HK-2 (cell line): ENCODE results near the gene BCAT1.
"Not testable (repeated sequence)": the region's sequence is repeated elsewhere in the genome, so short reads cannot be mapped to it uniquely, and the experiment has no call there.

ENCODE experiments used
- DNase-seq: peaks from one replicate; pipeline ENCODE4 v3.0.0-alpha.2; 2018; ENCODE audit not compliant: unreplicated experiment

BCAT1 gene

GRCh38 chr12:24860546-24860945, 88.4 kb downstream of the BCAT1 start:
- DNase-seq: no peak

DNA sequence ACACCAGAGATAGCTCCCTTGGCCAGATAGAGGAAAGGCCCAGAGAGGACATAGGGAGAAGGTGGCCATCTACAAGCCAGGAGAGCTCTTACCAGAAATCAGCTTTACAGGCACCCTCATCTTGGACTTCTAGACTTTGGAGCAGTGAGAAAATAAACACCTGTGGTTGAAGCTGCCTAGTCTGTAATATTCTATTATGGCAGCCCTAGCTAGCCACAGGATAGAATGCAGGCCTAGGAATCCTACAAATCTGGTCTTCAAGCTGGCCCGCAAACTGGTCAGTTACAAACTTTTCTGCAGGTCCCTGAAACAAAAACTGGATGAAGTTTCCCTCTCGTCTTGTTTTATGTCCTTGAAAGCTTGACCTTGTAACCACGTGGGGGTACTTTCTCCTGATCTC, 92.4 kb downstream of the BCAT1 start:
- DNase-seq: no peak

DNA sequence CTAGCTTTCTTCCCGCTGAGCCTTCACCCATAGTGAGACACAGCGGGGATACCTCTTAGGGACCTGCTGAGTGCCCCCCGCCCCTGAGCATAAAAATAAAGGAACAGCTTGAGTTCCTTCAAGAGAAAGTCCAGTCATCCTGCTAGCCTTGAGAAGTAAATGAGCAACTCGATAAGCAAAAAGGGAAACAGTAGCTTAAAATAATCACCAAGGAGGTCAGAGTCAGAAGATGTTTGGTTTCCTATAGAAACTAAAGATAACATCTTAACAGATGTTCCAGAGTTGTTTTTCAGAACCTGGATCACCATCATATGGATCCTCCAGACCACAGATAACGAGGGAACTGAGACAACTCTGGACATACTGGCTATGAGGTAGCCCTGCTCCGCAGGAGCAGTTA, 94.0 kb downstream of the BCAT1 start:
- no peak for DNase-seq

DNA sequence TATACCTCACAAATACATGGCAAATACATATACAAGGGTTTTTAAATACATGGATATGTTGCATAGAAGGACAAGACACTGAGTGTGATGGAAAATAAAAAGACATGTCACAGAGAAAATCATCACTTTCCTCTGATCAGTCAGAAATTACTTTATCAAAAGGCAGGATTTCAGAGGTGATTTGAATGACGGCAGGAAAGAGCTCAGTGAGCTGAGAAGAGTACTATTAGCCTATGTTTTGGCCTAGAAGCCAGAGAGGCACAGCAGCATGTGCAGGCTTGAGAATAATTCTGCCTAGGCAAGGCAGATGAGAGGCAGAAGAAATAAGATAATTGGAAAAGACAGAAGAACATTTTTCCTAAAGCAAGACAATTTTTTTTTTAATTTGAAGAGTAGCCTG, 94.9 kb downstream of the BCAT1 start:
- DNase-seq: no peak

GRCh38 chr12:24853588-24853987, 95.3 kb downstream of the BCAT1 start:
- DNase-seq: no peak

DNA sequence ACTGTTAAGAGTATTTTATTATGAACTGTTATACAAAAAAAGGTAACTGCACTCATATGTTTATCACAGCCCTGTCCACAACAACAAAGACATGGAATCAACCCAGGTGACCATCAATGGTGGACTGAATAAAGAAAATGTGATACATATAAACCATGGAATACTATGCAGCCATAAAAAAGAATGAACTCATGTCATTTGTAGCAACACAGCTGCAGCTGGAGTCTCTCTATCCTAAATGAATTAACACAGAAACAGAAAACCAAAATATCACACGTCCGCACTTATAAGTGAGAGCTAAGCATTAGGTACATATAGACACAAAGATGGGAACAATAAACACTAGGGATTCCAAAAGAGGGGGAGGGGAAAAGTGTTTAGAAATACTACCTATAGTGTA, 95.8 kb downstream of the BCAT1 start:
- no peak for DNase-seq

GRCh38 chr12:24852420-24852819, 96.5 kb downstream of the BCAT1 start:
- no peak for DNase-seq

DNA sequence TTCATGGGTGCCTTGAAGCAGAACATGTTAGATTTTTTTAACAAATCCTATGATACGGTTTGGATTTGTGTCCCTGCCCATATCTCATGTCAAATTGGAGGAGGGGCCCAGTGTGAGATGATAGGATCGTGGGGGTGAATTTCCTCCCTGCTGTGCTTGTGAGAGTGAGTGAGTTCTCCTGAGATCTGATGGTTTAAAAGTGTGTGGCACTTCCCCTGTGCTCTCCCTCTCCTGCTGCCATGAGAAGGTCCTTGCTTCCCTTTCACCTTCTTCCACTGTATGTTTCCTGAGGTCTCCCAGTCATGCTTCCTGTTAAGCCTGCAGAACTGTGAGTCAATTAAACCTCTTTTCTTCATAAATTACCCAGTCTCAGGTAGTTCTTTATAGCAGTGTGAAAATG, 97.0 kb downstream of the BCAT1 start:
- DNase-seq: not testable (repeated sequence)

DNA sequence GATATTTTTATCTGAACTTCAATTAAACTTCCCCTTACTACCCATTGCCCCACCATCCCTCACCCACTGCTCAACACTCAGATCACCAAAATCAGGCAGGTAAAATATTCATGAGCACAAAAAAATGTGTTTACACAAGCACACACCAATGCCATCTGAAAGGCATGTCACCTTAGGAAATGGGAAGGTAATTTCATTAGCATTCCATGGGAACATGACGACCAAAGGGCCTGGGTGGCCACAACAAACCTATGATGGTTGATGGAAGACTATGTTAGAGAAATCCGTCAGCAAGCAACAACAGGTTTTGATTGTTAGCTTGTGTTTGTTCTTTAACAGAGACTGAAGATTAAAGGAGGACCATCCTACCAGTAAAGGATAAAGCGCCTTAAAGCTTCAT, 97.6 kb downstream of the BCAT1 start:
- DNase-seq: no peak

- no peak for DNase-seq
These were observed 98.4 kb downstream of the BCAT1 start for GRCh38 chr12:24850496-24850895.

- DNase-seq: no peak
These were observed 99.9 kb downstream of the BCAT1 start for GRCh38 chr12:24848941-24849477.

DNA sequence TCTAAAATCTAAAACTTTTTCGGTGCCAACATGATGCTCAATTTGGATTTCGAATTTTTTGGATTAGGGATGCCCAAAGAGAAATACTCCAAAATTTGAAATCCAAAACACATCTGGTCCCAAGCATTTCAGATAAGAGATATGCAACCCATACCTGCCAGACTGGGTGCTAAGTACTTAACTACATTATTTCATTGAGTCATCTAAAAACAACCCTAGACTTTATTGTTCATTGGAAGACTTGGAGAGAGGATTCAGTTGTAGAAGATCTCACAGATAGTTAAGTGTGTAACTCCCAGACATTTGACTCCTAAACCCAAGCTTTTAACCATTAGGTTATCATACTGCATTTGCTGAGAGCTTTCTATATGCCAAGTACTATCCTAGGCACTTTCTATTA, 102.2 kb downstream of the BCAT1 start:
- DNase-seq: no peak

- no peak for DNase-seq
These were observed 103.3 kb downstream of the BCAT1 start for GRCh38 chr12:24845615-24846014.

- DNase-seq: no peak
These were observed 108.7 kb downstream of the BCAT1 start for GRCh38 chr12:24840046-24840800.

GRCh38 chr12:24839268-24839791, 109.6 kb downstream of the BCAT1 start:
- DNase-seq: no peak

DNA sequence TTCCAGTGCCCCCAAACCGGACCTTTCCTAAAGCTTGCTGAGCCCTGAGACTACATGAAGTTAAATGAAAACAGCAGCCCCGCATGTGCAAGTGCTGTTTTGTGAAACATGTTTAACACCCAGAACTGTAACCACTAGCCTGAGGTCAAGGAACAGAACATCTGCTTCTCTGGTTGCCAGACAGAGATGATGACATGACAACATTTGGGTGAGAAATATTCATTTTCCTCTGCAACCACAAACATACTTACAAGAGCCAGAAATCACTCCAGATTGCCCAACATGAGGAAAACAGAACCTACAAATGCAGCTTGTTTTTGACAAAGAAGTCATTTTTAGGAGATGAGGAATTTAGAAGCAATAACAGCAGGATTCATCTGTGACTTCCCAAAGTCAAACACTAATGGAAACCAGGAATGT, 110.4 kb downstream of the BCAT1 start:
- no peak for DNase-seq

DNA sequence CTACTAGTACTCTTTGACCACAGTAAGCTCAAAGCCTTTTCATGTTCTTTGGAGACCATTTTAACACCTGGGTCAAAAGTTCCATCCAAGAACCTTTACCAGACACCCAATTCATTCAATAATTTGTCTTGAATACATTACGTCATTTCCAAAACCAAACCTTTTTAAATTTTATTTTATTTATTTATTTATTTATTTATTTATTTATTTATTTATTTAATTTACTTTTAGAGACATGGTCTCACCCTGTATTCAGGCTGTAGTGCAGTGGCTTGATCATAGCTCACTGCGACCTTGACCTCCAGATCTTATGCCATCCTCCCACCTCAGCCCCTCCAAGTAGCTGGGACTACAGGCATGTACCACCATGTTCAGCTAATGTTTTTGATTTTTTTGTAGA, 113.5 kb downstream of the BCAT1 start:
- no peak for DNase-seq

DNA sequence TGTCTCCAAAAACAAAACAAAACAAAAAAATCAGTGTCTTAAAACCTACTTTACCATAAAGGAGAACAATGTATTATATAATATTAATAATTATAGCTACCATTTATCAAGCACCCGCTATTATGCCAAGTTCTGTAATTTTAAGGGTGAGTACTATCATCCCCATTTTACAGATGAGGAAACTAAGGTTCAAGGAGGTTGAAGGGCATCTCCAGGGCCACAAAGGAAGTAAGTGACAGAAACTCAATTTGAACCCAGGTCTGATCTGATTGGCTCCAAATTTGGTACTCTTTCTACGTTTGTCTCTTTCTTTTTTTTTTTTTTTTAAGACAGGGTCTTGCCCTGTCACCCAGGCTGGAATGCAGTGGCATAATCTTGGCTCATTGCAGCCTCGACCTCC, 115.4 kb downstream of the BCAT1 start:
- no peak for DNase-seq

GRCh38 chr12:24823808-24824515, 124.9 kb downstream of the BCAT1 start:
- no peak for DNase-seq

DNA sequence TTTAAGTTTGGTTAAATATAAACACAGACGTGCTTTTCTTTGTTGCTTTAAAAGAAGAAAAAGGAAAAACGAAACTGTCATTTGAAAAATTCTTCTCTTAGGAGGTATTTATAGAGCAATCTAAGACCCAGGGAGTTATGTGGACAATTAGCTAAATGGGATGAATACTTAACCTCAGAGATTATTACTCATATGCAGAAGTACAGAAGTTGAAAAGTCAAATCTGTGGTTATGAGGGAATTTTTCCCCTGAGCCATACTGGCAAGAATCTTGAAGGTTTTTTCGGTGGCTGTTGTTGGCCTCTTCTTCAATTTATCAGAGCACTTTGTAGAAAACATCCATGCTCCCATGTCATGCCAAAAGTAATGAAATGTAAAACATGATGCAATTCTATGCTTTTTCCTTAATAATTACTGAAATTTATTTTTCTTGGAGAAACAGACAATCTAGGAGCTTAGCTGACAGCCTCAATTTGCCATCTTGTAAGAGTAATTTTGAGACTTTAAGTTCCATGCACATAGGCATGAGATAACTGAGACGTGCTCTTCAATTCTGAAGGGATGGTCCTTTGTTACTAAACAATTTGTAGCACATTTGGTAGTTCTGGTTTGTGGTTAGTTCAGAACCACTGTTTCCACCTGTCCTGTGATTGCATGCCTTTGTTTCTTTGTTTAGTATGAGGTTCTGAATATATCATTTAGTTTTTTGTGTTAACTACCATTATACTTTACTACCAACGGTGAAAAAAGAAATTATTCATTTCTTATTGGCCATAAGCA, 126.6 kb downstream of the BCAT1 start:
- no peak for DNase-seq

DNA sequence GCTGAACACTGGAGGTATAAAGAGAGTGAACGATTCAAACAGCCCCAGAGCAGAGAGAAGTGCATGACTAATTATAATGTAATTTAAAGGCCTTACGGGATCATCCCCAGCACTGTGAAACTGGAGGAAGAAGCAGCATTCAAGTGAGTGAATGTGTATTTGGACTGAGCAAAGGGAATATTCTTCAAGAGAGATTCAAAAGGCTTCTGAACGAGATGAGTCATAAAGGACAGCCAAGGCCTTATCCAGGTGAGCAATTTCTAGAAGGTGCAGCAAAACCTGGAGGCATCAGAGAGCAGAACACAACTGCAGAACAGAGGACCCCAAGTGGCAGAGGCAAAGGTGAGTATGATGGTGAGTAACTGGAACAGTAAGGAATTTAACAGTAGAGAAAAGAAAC, 127.2 kb downstream of the BCAT1 start:
- peak; percentile 13 for DNase-seq

GRCh38 chr12:24820872-24821271, 128.0 kb downstream of the BCAT1 start:
- DNase-seq: no peak
